Osteocyte (in vitro differentiated cells): ENCODE data around the gene ANKMY2. TPM values are rescaled to one million over a fixed set of nuclear protein-coding genes. Genes with fewer than 3 reads are reported as not detected.
"Not testable (repeated sequence)": the region's sequence is repeated elsewhere in the genome, so short reads cannot be mapped to it uniquely, and the experiment has no call there.

ENCODE experiments used
- DNase-seq: peaks from one replicate; pipeline ENCODE4 v3.0.0; 2021; ENCODE audit warnings: mixed read lengths; ENCODE audit not compliant: unreplicated experiment; ENCODE audit errors: extremely low spot score
- H3K27ac Mint-ChIP-seq: one replicate; pipeline ENCODE4 v1.8.0; 2021; ENCODE audit warnings: mild to moderate bottlenecking, mixed read lengths; ENCODE audit not compliant: unreplicated experiment
- H3K27me3 Mint-ChIP-seq: one replicate; pipeline ENCODE4 v1.8.0; 2021; ENCODE audit warnings: mixed read lengths; ENCODE audit not compliant: unreplicated experiment
- H3K36me3 Mint-ChIP-seq: one replicate; pipeline ENCODE4 v1.8.0; 2021; ENCODE audit warnings: mixed read lengths; ENCODE audit not compliant: unreplicated experiment
- H3K4me1 Mint-ChIP-seq: one replicate; pipeline ENCODE4 v1.8.0; 2021; ENCODE audit warnings: mixed read lengths; ENCODE audit not compliant: unreplicated experiment
- H3K4me3 Mint-ChIP-seq: one replicate; pipeline ENCODE4 v1.8.0; 2021; ENCODE audit warnings: mild to moderate bottlenecking, moderate library complexity, mixed read lengths; ENCODE audit not compliant: unreplicated experiment
- H3K9me3 Mint-ChIP-seq: one replicate; pipeline ENCODE4 v1.8.0; 2021; ENCODE audit warnings: mixed read lengths; ENCODE audit not compliant: unreplicated experiment
- CTCF ChIP-seq: fragments of 200-600 bp; sonication (generic); IDR thresholded peaks from 2 replicates; pipeline ENCODE4 v1.5.0; 2021; ENCODE audit warnings: antibody characterized with exemption, mild to moderate bottlenecking, moderate library complexity
- total RNA-seq: library from RNA; stranded (reverse); gene quantifications from 2 replicates; pipeline ENCODE4 v1.2.1, GENCODE V29; 2021

Gene ANKMY2
- total RNA-seq, 1 donor from 2014 or later = 16.9 TPM

GRCh38 chr7:16668978-16669377, 23.4 kb upstream of the ANKMY2 start:
- peaks cover 8% of the 10 kb centered on the region for H3K9me3 Mint-ChIP-seq
- no peak overlapping the region for H3K4me3 Mint-ChIP-seq
- H3K36me3 Mint-ChIP-seq = peaks cover 31% of the 10 kb centered on the region
- TF ChIP-seq CTCF = no peak
- H3K27me3 Mint-ChIP-seq = no peaks in the 10 kb centered on the region
- no peak for DNase-seq
- H3K27ac Mint-ChIP-seq = peak overlapping the region; percentile 83
- H3K4me1 Mint-ChIP-seq = peaks cover 37% of the 10 kb centered on the region

GRCh38 chr7:16668049-16668858, 22.7 kb upstream of the ANKMY2 start:
- Mint-ChIP-seq H3K9me3 (peaks cover 8% of the 10 kb centered on the region), H3K4me1 (peaks cover 38% of the 10 kb centered on the region), H3K27ac (peak overlapping the region; percentile 83), H3K27me3 (no peaks in the 10 kb centered on the region), H3K4me3 (no peak overlapping the region), H3K36me3 (peaks cover 31% of the 10 kb centered on the region)
- no peak for DNase-seq
- TF ChIP-seq CTCF = no peak

GRCh38 chr7:16667355-16667754, 21.8 kb upstream of the ANKMY2 start:
- no peak for DNase-seq
- H3K9me3 Mint-ChIP-seq = peaks cover 4% of the 10 kb centered on the region
- H3K27me3 Mint-ChIP-seq = no peaks in the 10 kb centered on the region
- H3K36me3 Mint-ChIP-seq = peaks cover 27% of the 10 kb centered on the region
- peaks cover 46% of the 10 kb centered on the region for H3K4me1 Mint-ChIP-seq
- no peak overlapping the region for H3K4me3 Mint-ChIP-seq
- no peak for TF ChIP-seq CTCF
- H3K27ac Mint-ChIP-seq = peak overlapping the region; percentile 83

GRCh38 chr7:16661924-16662323, 16.4 kb upstream of the ANKMY2 start:
- peaks cover 5% of the 10 kb centered on the region for H3K36me3 Mint-ChIP-seq
- H3K4me1 Mint-ChIP-seq = peaks cover 30% of the 10 kb centered on the region
- H3K4me3 Mint-ChIP-seq = no peak overlapping the region
- TF ChIP-seq CTCF = no peak
- no peak for DNase-seq
- H3K27me3 Mint-ChIP-seq = no peaks in the 10 kb centered on the region
- H3K27ac Mint-ChIP-seq = peak overlapping the region; percentile 44
- no peaks in the 10 kb centered on the region for H3K9me3 Mint-ChIP-seq

- Mint-ChIP-seq H3K4me3 (no peak overlapping the region), H3K36me3 (peaks cover 8% of the 10 kb centered on the region), H3K27me3 (no peaks in the 10 kb centered on the region), H3K4me1 (peaks cover 33% of the 10 kb centered on the region), H3K9me3 (no peaks in the 10 kb centered on the region), H3K27ac (no peak overlapping the region)
- DNase-seq = no peak
- TF ChIP-seq CTCF = no peak
Measured at GRCh38 chr7:16660702-16661464, 15.3 kb upstream of the ANKMY2 start.

GRCh38 chr7:16659854-16660497, 14.4 kb upstream of the ANKMY2 start:
- H3K27me3 Mint-ChIP-seq, H3K27ac Mint-ChIP-seq, DNase-seq, H3K4me3 Mint-ChIP-seq, H3K36me3 Mint-ChIP-seq, H3K9me3 Mint-ChIP-seq: not testable (repeated sequence)
- H3K4me1 Mint-ChIP-seq = peaks cover 36% of the 10 kb centered on the region
